GM12891 (cell line): Measurements from ENCODE around the gene ITPR1.

Source experiments
- PAX5 ChIP-seq: IDR thresholded peaks from 2 replicates; pipeline ENCODE4 v1.6.1; 2011; ENCODE audit warnings: low read length, moderate library complexity, mild to moderate bottlenecking; ENCODE audit not compliant: insufficient read depth, severe bottlenecking
- POLR2A ChIP-seq: IDR thresholded peaks from 2 replicates; pipeline ENCODE4 v1.6.1; 2011; ENCODE audit warnings: low read depth, low read length, control low read depth
- POLR2AphosphoS5 ChIP-seq: IDR thresholded peaks from 2 replicates; pipeline ENCODE4 v1.6.1; 2011; ENCODE audit warnings: low read depth, low read length, control low read depth
- SPI1 ChIP-seq: IDR thresholded peaks from 2 replicates; pipeline ENCODE4 v1.6.1; 2011; ENCODE audit warnings: low read depth, low read length, control low read depth
- TAF1 ChIP-seq: IDR thresholded peaks from 2 replicates; pipeline ENCODE4 v1.6.1; 2011; ENCODE audit warnings: low read depth, low read length, control low read depth

DNA sequence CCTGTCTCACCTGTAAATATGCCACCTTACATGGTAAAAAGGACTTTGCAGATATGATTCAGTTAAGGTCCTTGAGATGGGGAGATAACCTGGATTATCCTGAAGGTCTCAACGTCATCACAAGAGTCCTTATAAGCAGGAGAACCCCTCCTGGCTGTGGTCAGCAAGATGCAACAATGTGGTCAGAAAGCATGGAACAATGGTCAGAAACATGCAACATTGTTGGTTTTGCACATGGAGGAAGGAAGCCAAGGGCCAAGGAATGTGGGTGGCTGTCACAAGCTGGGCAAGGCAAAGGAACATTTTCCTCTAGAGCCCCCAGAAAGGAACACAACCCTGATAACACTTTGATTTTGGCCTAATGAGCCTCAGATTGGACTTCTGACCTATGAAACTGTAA lies 16.7 kb upstream of the ITPR1 start:
- no peak for TF ChIP-seq TAF1
- TF ChIP-seq POLR2A: no peak
- TF ChIP-seq POLR2AphosphoS5: no peak
- TF ChIP-seq PAX5: no peak
- TF ChIP-seq SPI1: no peak
